H9 (cell line): ENCODE data around the gene XBP1. TPM values are rescaled to one million over a fixed set of nuclear protein-coding genes. Genes with fewer than 3 reads are reported as not detected.

Experiments
- DNase-seq: peaks from one replicate; pipeline ENCODE4 v3.0.0-alpha.2; 2017
- H2AFZ ChIP-seq: one replicate; pipeline ENCODE4 v1.6.1; 2013; ENCODE audit warnings: mild to moderate bottlenecking, low read length, control low read depth, moderate library complexity
- H2AK5ac ChIP-seq: 2 replicates; pipeline ENCODE4 v1.6.1; 2013; ENCODE audit warnings: low read length, control low read depth, mixed read lengths; ENCODE audit not compliant: insufficient read length
- H2BK120ac ChIP-seq: one replicate; pipeline ENCODE4 v1.6.1; 2013; ENCODE audit warnings: low read depth, mild to moderate bottlenecking, low read length, control low read depth, inconsistent platforms; ENCODE audit not compliant: poor library complexity, severe bottlenecking
- H2BK12ac ChIP-seq: 2 replicates; pipeline ENCODE4 v1.6.1; 2013; ENCODE audit warnings: low read length, control low read depth, mixed read lengths, low read depth; ENCODE audit not compliant: insufficient read length
- H2BK15ac ChIP-seq: 2 replicates; pipeline ENCODE4 v1.6.1; 2013; ENCODE audit warnings: low read depth, low read length, control low read depth
- H2BK20ac ChIP-seq: one replicate; pipeline ENCODE4 v1.6.1; 2013; ENCODE audit warnings: low read depth, mild to moderate bottlenecking, low read length, control low read depth, inconsistent platforms; ENCODE audit not compliant: poor library complexity, severe bottlenecking
- H2BK5ac ChIP-seq: 2 replicates; pipeline ENCODE4 v1.6.1; 2013; ENCODE audit warnings: low read length, control low read depth, mixed read lengths; ENCODE audit not compliant: insufficient read length
- H3K14ac ChIP-seq: 2 replicates; pipeline ENCODE4 v1.6.1; 2013; ENCODE audit warnings: low read length, control low read depth; ENCODE audit not compliant: insufficient read depth
- H3K18ac ChIP-seq: 2 replicates; pipeline ENCODE4 v1.6.1; 2013; ENCODE audit warnings: low read depth, mild to moderate bottlenecking, mixed read lengths, low read length, control low read depth; ENCODE audit not compliant: insufficient read length
- H3K23ac ChIP-seq: 2 replicates; pipeline ENCODE4 v1.6.1; 2013; ENCODE audit warnings: low read length, control low read depth, mixed read lengths, low read depth; ENCODE audit not compliant: insufficient read length
- H3K23me2 ChIP-seq: 2 replicates; pipeline ENCODE4 v1.6.1; 2013; ENCODE audit warnings: low read depth, mild to moderate bottlenecking, mixed read lengths, low read length, control low read depth; ENCODE audit not compliant: insufficient read length, poor library complexity, severe bottlenecking
- H3K27ac ChIP-seq: 2 replicates; pipeline ENCODE4 v1.5.1; 2013; ENCODE audit warnings: low read length, control low read depth, mixed read lengths, low read depth; ENCODE audit not compliant: insufficient read length
- H3K27me3 ChIP-seq: 2 replicates; pipeline ENCODE4 v1.6.1; 2013; ENCODE audit warnings: low read length, control low read depth, inconsistent platforms; ENCODE audit not compliant: insufficient read depth
- H3K4ac ChIP-seq: 2 replicates; pipeline ENCODE4 v1.6.1; 2013; ENCODE audit warnings: low read depth, mild to moderate bottlenecking, control low read depth, inconsistent platforms, low read length, moderate library complexity
- H3K4me1 ChIP-seq: 2 replicates; pipeline ENCODE4 v1.6.1; 2013; ENCODE audit warnings: low read length, control low read depth, inconsistent platforms; ENCODE audit not compliant: insufficient read depth
- H3K4me2 ChIP-seq: 2 replicates; pipeline ENCODE4 v1.6.1; 2013; ENCODE audit warnings: low read length, control low read depth, mixed read lengths; ENCODE audit not compliant: insufficient read length, insufficient read depth
- H3K56ac ChIP-seq: 2 replicates; pipeline ENCODE4 v1.6.1; 2013; ENCODE audit warnings: low read depth, mild to moderate bottlenecking, mixed read lengths, low read length, control low read depth; ENCODE audit not compliant: insufficient read length
- H3K79me1 ChIP-seq: 2 replicates; pipeline ENCODE4 v1.6.1; 2013; ENCODE audit warnings: low read depth, mild to moderate bottlenecking, moderate library complexity, low read length, control low read depth, inconsistent platforms; ENCODE audit not compliant: insufficient read depth, poor library complexity, severe bottlenecking
- H3K79me2 ChIP-seq: 2 replicates; pipeline ENCODE4 v1.6.1; 2013; ENCODE audit warnings: low read length, control low read depth, inconsistent platforms; ENCODE audit not compliant: insufficient read depth
- H3K9ac ChIP-seq: 2 replicates; pipeline ENCODE4 v1.6.1; 2013; ENCODE audit warnings: low read length, control low read depth, mixed read lengths; ENCODE audit not compliant: insufficient read length; ENCODE audit errors: extremely low read depth
- H3K9me3 ChIP-seq: one replicate; pipeline ENCODE4 v1.6.1; 2013; ENCODE audit warnings: low read depth, low read length, inconsistent platforms; ENCODE audit not compliant: control insufficient read depth
- H3T11ph ChIP-seq: one replicate; pipeline ENCODE4 v1.6.1; 2013; ENCODE audit warnings: mild to moderate bottlenecking, low read length, control low read depth, inconsistent platforms
- H4K20me1 ChIP-seq: one replicate; pipeline ENCODE4 v1.6.1; 2013; ENCODE audit not compliant: control insufficient read depth, insufficient read length, insufficient read depth
- H4K5ac ChIP-seq: 2 replicates; pipeline ENCODE4 v1.6.1; 2013; ENCODE audit warnings: low read depth, mild to moderate bottlenecking, mixed read lengths, low read length, control low read depth; ENCODE audit not compliant: insufficient read length
- H4K8ac ChIP-seq: replicated peaks from 2 replicates; pipeline ENCODE4 v1.6.1; 2013; ENCODE audit warnings: low read length, control low read depth, mixed read lengths, low read depth; ENCODE audit not compliant: insufficient read length
- H4K91ac ChIP-seq: 2 replicates; pipeline ENCODE4 v1.6.1; 2013; ENCODE audit warnings: low read depth, mild to moderate bottlenecking, moderate library complexity, mixed read lengths, low read length, control low read depth; ENCODE audit not compliant: insufficient read length
- H3K27ac Mint-ChIP-seq, 3 experiments: 2 replicates in 2 of 3; 3 replicates in 1 of 3; pipeline ENCODE4 v1.8.0; 2020 to 2021; ENCODE audit warnings: mixed read lengths in 3 of 3, mild to moderate bottlenecking in 1 of 3, moderate library complexity in 1 of 3
- H3K27me3 Mint-ChIP-seq: 2 replicates; pipeline ENCODE4 v1.8.0; 2021; ENCODE audit warnings: low read depth, mild to moderate bottlenecking, moderate library complexity, mixed read lengths
- H3K36me3 Mint-ChIP-seq, 3 experiments: 2 replicates in 2 of 3; 3 replicates in 1 of 3; pipeline ENCODE4 v1.8.0; 2020 to 2021; ENCODE audit warnings: low read depth in 3 of 3, mixed read lengths in 3 of 3; ENCODE audit not compliant: insufficient read depth in 1 of 3
- H3K4me1 Mint-ChIP-seq, 2 experiments: 2 replicates each; pipeline ENCODE4 v1.8.0; 2020; ENCODE audit warnings: mixed read lengths in 2 of 2
- H3K4me3 Mint-ChIP-seq, 2 experiments: 2 replicates in 1 of 2; 3 replicates in 1 of 2; pipeline ENCODE4 v1.8.0; 2020 to 2021; ENCODE audit warnings: mild to moderate bottlenecking in 2 of 2, mixed read lengths in 2 of 2, moderate library complexity in 1 of 2
- H3K9me3 Mint-ChIP-seq, 2 experiments: 2 replicates in 1 of 2; 3 replicates in 1 of 2; pipeline ENCODE4 v1.8.0; 2020; ENCODE audit warnings: mild to moderate bottlenecking in 2 of 2, mixed read lengths in 2 of 2, moderate library complexity in 1 of 2
- CTCF ChIP-seq: fragments of 200-600 bp; sonication (generic); conservative IDR thresholded peaks from 3 replicates; pipeline ENCODE4 v1.8.0; 2021; ENCODE audit warnings: antibody characterized with exemption, mild to moderate bottlenecking
- WGBS: extraction: QIAGEN DNeasy Blood & Tissue Kit; methylation state at CpG from one replicate; pipeline ENCODE4 v1.1.7; 2013; ENCODE audit warnings: missing lambda C conversion rate, low lambda C conversion rate, mixed read lengths; ENCODE audit not compliant: insufficient read length; ENCODE audit errors: extremely low coverage; 5-methylcytosine and 5-hydroxymethylcytosine counted together
- total RNA-seq: library from RNA; stranded (reverse); gene quantifications from 2 replicates; pipeline ENCODE4 v1.2.1, GENCODE V29; 2021

XBP1 gene
- total RNA-seq, 1 experiment from 2014 or later, result 114 TPM

- Mint-ChIP-seq H3K9me3 (no peaks in the 10 kb centered on the region), H3K36me3 (no peaks in the 10 kb centered on the region; a peak in 1 of 7 replicates), H3K27me3 (no peaks in the 10 kb centered on the region), H3K4me1 (peaks cover 15% of the 10 kb centered on the region in 2 experiments; a peak in 3 of 4 replicates), H3K27ac (peak overlapping the region; percentile 28 to 84 (median 35); a peak in 2 of 7 replicates), H3K4me3 (no peak overlapping the region)
- Histone ChIP-seq H3K79me1 (no peaks in the 10 kb centered on the region), H3K27ac (no peak overlapping the region), H4K20me1 (no peaks in the 10 kb centered on the region), H3K18ac (no peak overlapping the region), H3K9ac (no peak overlapping the region), H4K8ac (no peak overlapping the region), H3K23ac (no peak overlapping the region), H3K14ac (no peak overlapping the region), H2BK20ac (no peak overlapping the region), H2AK5ac (no peak overlapping the region), H4K5ac (no peak overlapping the region), H3K4me1 (peaks cover 7% of the 10 kb centered on the region; the same call in 1 of the 2 replicates), H3K4me2 (no peak overlapping the region), H3K9me3 (no peaks in the 10 kb centered on the region), H2BK5ac (no peak overlapping the region), H2BK120ac (no peak overlapping the region), H4K91ac (no peak overlapping the region), H2BK15ac (no peak overlapping the region), H3K27me3 (no peaks in the 10 kb centered on the region), H3K4ac (no peak overlapping the region), H3T11ph (no peak overlapping the region), H2BK12ac (no peak overlapping the region), H3K23me2 (no peaks in the 10 kb centered on the region), H2AFZ (no peak overlapping the region), H3K79me2 (no peaks in the 10 kb centered on the region), H3K56ac (no peak overlapping the region)
- no peak for DNase-seq
- TF ChIP-seq CTCF, result no peak
- WGBS, result no CpG with 5 or more reads among the region's 14 CpGs
Measured at GRCh38 chr22:28817919-28818859, 17.8 kb upstream of the XBP1 start.
